ENCODE data around the gene RASSF1.

GRCh38 chr3:50290161-50290641 lies 50.4 kb downstream of the RASSF1 start:
- TF ChIP-seq CTCF (IDR thresholded peaks at IDR 0.05; ENCODE audit: poor library complexity, severe bottlenecking) (no peak), EP300 (conservative IDR thresholded peaks at IDR 0.05; ENCODE audit: poor library complexity, severe bottlenecking) (no peak)
